Caco-2 (cell line): Measurements from ENCODE around the gene TTC6. TPM values are rescaled to one million over a fixed set of nuclear protein-coding genes. Genes with fewer than 3 reads are reported as not detected.

ENCODE experiments used
- BruUV-seq: library from RNA; stranded (reverse); fragments of 400-500 nt; replicated peaks from 2 replicates; lab custom pipeline; 2021; lab: Mats Ljungman, UMichigan
- CTCF ChIA-PET: fragments of 300-600 bp; sonication (Branson Sonifier 250); formaldehyde crosslinking; loops from one replicate; lab custom pipeline; 2022; ENCODE audit warnings: antibody characterized with exemption; lab: Charles Lee
- POLR2A ChIA-PET: fragments of 300-600 bp; sonication (Branson Sonifier 250); formaldehyde crosslinking; loops from one replicate; lab custom pipeline; 2022; ENCODE audit warnings: antibody characterized with exemption; lab: Charles Lee
- DNase-seq, 2 experiments: peaks; one replicate each; pipeline versions ENCODE4 v3.0.0 to v3.0.0-alpha.2; 2020 to 2022
- H3K27me3 ChIP-seq: replicated peaks from 2 replicates; pipeline ENCODE4 v1.6.0; 2011; ENCODE audit warnings: low read length; ENCODE audit not compliant: control insufficient read depth, insufficient read depth
- H3K36me3 ChIP-seq: 2 replicates; pipeline ENCODE4 v1.5.1; 2011; ENCODE audit warnings: low read length; ENCODE audit not compliant: control insufficient read depth, insufficient read depth
- H3K4me1 ChIP-seq: fragments of 250-450 bp; sonication (Bioruptor Pico); 2 replicates; pipeline ENCODE4 v1.5.1; 2020; ENCODE audit warnings: mild to moderate bottlenecking
- H3K4me3 ChIP-seq: 2 replicates; pipeline ENCODE4 v1.5.1; 2011; ENCODE audit warnings: low read depth, mild to moderate bottlenecking, control low read depth, low read length
- H3K9me3 ChIP-seq: fragments of 250-450 bp; sonication (Bioruptor Pico); 2 replicates; pipeline ENCODE4 v1.5.1; 2020; ENCODE audit warnings: mild to moderate bottlenecking, moderate library complexity
- H3K27ac Mint-ChIP-seq: one replicate; pipeline ENCODE4 v1.8.0; 2022; ENCODE audit warnings: mixed read lengths; ENCODE audit not compliant: unreplicated experiment
- H3K27me3 Mint-ChIP-seq: one replicate; pipeline ENCODE4 v1.8.0; 2022; ENCODE audit warnings: mixed read lengths; ENCODE audit not compliant: insufficient read depth, unreplicated experiment
- H3K36me3 Mint-ChIP-seq: one replicate; pipeline ENCODE4 v1.8.0; 2022; ENCODE audit warnings: mild to moderate bottlenecking, mixed read lengths; ENCODE audit not compliant: insufficient read depth, unreplicated experiment
- H3K4me1 Mint-ChIP-seq: one replicate; pipeline ENCODE4 v1.8.0; 2022; ENCODE audit warnings: low read depth, mixed read lengths; ENCODE audit not compliant: unreplicated experiment
- H3K4me3 Mint-ChIP-seq: one replicate; pipeline ENCODE4 v1.8.0; 2022; ENCODE audit warnings: mild to moderate bottlenecking, moderate library complexity, mixed read lengths; ENCODE audit not compliant: unreplicated experiment
- H3K9me3 Mint-ChIP-seq: one replicate; pipeline ENCODE4 v1.8.0; 2022; ENCODE audit warnings: mixed read lengths; ENCODE audit not compliant: unreplicated experiment
- intact Hi-C: fragments of 100-400 bp; cut with micrococcal nuclease; formaldehyde crosslinking; loops from one replicate; pipeline ENCODE4 v1.10.0; 2022; ENCODE audit not compliant: unreplicated experiment
- total RNA-seq: library from RNA; stranded (reverse); gene quantifications from 2 replicates; pipeline ENCODE4 v1.2.3, GENCODE V29; 2022
- TF ChIP-seq, protein P1 (sequence below), 2 experiments: fragments of 200-600 bp in 1 of 2; IDR thresholded peaks; 1 replicate in 1 of 2; 2 replicates in 1 of 2; pipeline versions ENCODE4 v1.5.1 to v1.8.0; 2011 to 2022; ENCODE audit warnings: antibody characterized with exemption in 1 of 2, control low read depth in 1 of 2, inconsistent platforms in 1 of 2, low read depth in 1 of 2, low read length in 1 of 2, mild to moderate bottlenecking in 1 of 2, moderate library complexity in 1 of 2; ENCODE audit not compliant: insufficient read depth in 1 of 2, severe bottlenecking in 1 of 2, unreplicated experiment in 1 of 2

The TTC6 gene
- total RNA-seq, 1 experiment from 2014 or later: 19.4 TPM

DNA sequence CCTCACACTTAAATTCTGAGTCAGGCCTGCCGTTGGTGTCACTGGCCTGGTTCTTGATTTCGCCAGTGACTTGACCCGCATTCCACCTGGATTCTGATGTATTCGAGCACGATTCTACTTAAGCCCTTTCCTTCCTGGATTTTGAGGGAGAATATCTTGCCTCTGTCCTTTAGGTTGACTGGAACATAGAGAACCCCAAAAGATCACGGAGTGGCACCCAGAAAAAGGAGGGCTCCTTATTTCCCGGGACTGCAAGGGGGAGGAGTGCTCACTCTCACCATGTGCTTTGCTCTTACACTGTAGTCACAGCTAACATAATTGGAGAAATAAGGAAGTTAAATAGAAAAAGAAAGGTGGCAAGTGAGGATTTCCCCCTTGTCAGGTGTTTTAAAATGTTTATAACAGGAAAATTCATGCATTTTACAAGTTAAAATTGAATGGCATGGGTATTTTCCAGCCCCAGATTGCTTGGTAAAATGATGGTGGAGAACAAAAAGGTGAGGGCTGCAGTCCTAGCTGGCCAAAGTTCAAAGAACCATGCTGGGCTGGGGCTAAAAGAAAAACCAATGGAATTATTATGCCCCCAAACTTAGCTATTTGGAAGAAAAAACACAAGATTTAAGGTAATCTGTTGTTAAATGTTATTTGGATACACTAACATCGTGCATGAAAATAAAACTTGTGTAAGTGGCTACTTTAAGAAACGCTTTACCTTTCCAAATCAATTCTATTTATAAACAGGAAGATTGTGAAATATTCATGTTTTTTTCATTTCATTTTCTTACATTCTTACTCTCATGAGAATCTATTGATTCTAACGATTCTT lies 9.2 kb upstream of the TTC6 start:
- intact Hi-C loops: loop anchor here (1.0 to 2.0 kb wide), 2 partner anchors 9 to 171 kb away; partner anchors contain the start of genes FOXA1 and TTC6
- Mint-ChIP-seq H3K27me3 (no peaks in the 10 kb centered on the region), H3K9me3 (no peaks in the 10 kb centered on the region), H3K4me1 (peaks cover 15% of the 10 kb centered on the region), H3K27ac (peak overlapping the region; percentile 97), H3K4me3 (peak overlapping the region; percentile 78), H3K36me3 (peaks cover 76% of the 10 kb centered on the region)
- peak overlapping the region; percentile 72 for H3K4me3 ChIP-seq
- no peaks in the 10 kb centered on the region for H3K27me3 ChIP-seq
- H3K36me3 ChIP-seq: peaks cover 2% of the 10 kb centered on the region; the same call in 1 of the 2 replicates
- POLR2A ChIA-PET: interaction anchor here (0.8 to 1.2 kb wide), 2 partner anchors 9 to 19 kb away, joined by 3 to 5 read pairs; partner anchors contain the start of genes FOXA1 and TTC6
- BruUV-seq: no TSS peak
- peak; percentile 46 to 47 for DNase-seq
- TF ChIP-seq, protein P1, sequence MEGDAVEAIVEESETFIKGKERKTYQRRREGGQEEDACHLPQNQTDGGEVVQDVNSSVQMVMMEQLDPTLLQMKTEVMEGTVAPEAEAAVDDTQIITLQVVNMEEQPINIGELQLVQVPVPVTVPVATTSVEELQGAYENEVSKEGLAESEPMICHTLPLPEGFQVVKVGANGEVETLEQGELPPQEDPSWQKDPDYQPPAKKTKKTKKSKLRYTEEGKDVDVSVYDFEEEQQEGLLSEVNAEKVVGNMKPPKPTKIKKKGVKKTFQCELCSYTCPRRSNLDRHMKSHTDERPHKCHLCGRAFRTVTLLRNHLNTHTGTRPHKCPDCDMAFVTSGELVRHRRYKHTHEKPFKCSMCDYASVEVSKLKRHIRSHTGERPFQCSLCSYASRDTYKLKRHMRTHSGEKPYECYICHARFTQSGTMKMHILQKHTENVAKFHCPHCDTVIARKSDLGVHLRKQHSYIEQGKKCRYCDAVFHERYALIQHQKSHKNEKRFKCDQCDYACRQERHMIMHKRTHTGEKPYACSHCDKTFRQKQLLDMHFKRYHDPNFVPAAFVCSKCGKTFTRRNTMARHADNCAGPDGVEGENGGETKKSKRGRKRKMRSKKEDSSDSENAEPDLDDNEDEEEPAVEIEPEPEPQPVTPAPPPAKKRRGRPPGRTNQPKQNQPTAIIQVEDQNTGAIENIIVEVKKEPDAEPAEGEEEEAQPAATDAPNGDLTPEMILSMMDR (IDR thresholded peaks at IDR 0.05; ENCODE audit: insufficient read depth in 1 of 2, low read depth in 1 of 2, low read length in 1 of 2, severe bottlenecking in 1 of 2, unreplicated experiment in 1 of 2): no peak
- H3K4me1 ChIP-seq: peaks cover 31% of the 10 kb centered on the region
- CTCF ChIA-PET: interaction anchor here (0.6 to 1.0 kb wide), 3 partner anchors 17 to 352 kb away, joined by 3 to 5 read pairs (median 4); no protein-coding TSS in a partner anchor
- H3K9me3 ChIP-seq: no peaks in the 10 kb centered on the region

DNA sequence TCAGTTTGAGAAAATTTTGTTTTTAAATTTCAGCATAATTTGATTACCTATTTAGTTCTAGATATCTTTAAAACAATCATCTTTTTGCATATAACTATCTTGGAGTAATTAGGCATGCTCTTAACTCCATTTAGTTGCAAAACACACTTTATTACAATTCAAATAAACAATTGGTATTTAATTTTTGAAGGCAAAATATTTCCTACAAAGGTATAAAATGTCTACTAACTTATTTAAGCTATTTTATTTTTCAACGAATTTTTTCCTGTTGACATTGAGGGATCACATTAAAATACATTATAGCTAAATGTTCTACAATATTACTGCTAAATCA lies 8.7 kb upstream of the TTC6 start:
- BruUV-seq: no TSS peak
- Histone ChIP-seq H3K4me3 (peak overlapping the region; percentile 92), H3K4me1 (peaks cover 25% of the 10 kb centered on the region), H3K36me3 (peaks cover 2% of the 10 kb centered on the region), H3K27me3 (no peaks in the 10 kb centered on the region), H3K9me3 (no peaks in the 10 kb centered on the region)
- H3K27me3 Mint-ChIP-seq: no peaks in the 10 kb centered on the region
- intact Hi-C loops: no loop called here
- no peaks in the 10 kb centered on the region for H3K9me3 Mint-ChIP-seq
- CTCF ChIA-PET: interaction anchor here (0.6 kb wide), 1 partner anchor 352 kb away, joined by 3 read pairs; no protein-coding TSS in a partner anchor
- H3K4me1 Mint-ChIP-seq: peaks cover 15% of the 10 kb centered on the region
- DNase-seq: no peak
- H3K4me3 Mint-ChIP-seq: peak overlapping the region; percentile 72
- POLR2A ChIA-PET: interaction anchor here (0.8 to 2.2 kb wide), 2 partner anchors 20 to 24 kb away, joined by 3 to 7 read pairs; no protein-coding TSS in a partner anchor
- H3K27ac Mint-ChIP-seq: peak overlapping the region; percentile 95
- TF ChIP-seq, protein P1 (IDR thresholded peaks at IDR 0.05; ENCODE audit: insufficient read depth in 1 of 2, low read depth in 1 of 2, low read length in 1 of 2, severe bottlenecking in 1 of 2, unreplicated experiment in 1 of 2): no peak
- H3K36me3 Mint-ChIP-seq: peaks cover 82% of the 10 kb centered on the region

DNA sequence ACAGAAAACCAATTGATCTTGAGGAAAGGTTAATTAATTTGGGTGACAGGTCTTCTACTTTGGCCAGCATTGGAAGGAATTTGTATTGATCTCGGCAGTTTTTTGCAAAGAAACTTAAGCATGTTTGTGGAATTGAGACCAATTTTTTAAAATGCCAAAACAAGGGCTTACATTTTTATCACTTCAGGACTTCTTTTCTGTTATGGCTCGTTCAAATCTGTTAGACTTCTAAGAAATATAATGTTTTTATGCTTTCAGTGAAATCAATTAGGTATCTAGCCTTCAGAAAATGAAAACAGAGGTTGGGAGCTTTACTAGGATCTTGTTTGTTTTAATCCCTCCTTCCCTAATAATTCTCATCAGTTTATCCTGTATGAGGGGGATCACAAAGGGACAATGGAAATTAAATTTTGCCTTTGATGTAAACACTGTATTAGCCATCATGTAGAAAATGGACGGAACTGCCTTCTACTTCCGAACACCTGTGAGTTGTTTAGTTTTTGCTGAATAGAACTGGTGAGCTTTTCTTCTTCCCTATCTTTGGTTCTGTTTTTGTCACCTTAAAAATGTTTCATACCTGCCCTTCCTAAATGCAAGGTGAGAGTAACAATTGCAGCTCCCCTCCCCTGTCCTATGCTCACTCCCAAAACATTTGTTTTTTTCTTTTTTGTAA lies 8.2 kb upstream of the TTC6 start:
- ChIA-PET CTCF (interaction anchor here (0.6 kb wide), 1 partner anchor 353 kb away, joined by 3 read pairs; no protein-coding TSS in a partner anchor), POLR2A (interaction anchor here (0.6 to 2.2 kb wide), 3 partner anchors 19 to 341 kb away, joined by 5 to 7 read pairs (median 5); no protein-coding TSS in a partner anchor)
- no peaks in the 10 kb centered on the region for H3K27me3 ChIP-seq
- H3K9me3 ChIP-seq: no peaks in the 10 kb centered on the region
- BruUV-seq: no TSS peak
- TF ChIP-seq, protein P1 (IDR thresholded peaks at IDR 0.05; ENCODE audit: insufficient read depth in 1 of 2, low read depth in 1 of 2, low read length in 1 of 2, severe bottlenecking in 1 of 2, unreplicated experiment in 1 of 2): no peak
- peaks cover 20% of the 10 kb centered on the region for H3K4me1 ChIP-seq
- Mint-ChIP-seq H3K4me3 (peak overlapping the region; percentile 72), H3K27ac (peak overlapping the region; percentile 95), H3K27me3 (no peaks in the 10 kb centered on the region), H3K36me3 (peaks cover 87% of the 10 kb centered on the region), H3K9me3 (no peaks in the 10 kb centered on the region), H3K4me1 (peaks cover 15% of the 10 kb centered on the region)
- H3K4me3 ChIP-seq: peak overlapping the region; percentile 92
- H3K36me3 ChIP-seq: peaks cover 6% of the 10 kb centered on the region
- no peak for DNase-seq
- intact Hi-C loops: no loop called here
